KOPT-K1 (cell line): ENCODE data around the gene PRR3.

ENCODE experiments used
- H3K27ac ChIP-seq: fragments of 200-600 bp; sonication (generic); 2 replicates; pipeline ENCODE4 v1.5.1; 2016; ENCODE audit warnings: antibody characterized with exemption, mild to moderate bottlenecking, low read depth, low read length; ENCODE audit not compliant: poor library complexity, severe bottlenecking
- H3K36me3 ChIP-seq: fragments of 200-600 bp; sonication (generic); 2 replicates; pipeline ENCODE4 v1.5.1; 2017; ENCODE audit warnings: antibody characterized with exemption, mild to moderate bottlenecking, low read length, moderate library complexity; ENCODE audit not compliant: insufficient read depth
- H3K9me3 ChIP-seq: fragments of 200-600 bp; sonication (generic); 2 replicates; pipeline ENCODE4 v1.5.1; 2017; ENCODE audit warnings: antibody characterized with exemption, low read length, mild to moderate bottlenecking; ENCODE audit not compliant: insufficient read depth, poor library complexity, severe bottlenecking

The PRR3 gene

DNA sequence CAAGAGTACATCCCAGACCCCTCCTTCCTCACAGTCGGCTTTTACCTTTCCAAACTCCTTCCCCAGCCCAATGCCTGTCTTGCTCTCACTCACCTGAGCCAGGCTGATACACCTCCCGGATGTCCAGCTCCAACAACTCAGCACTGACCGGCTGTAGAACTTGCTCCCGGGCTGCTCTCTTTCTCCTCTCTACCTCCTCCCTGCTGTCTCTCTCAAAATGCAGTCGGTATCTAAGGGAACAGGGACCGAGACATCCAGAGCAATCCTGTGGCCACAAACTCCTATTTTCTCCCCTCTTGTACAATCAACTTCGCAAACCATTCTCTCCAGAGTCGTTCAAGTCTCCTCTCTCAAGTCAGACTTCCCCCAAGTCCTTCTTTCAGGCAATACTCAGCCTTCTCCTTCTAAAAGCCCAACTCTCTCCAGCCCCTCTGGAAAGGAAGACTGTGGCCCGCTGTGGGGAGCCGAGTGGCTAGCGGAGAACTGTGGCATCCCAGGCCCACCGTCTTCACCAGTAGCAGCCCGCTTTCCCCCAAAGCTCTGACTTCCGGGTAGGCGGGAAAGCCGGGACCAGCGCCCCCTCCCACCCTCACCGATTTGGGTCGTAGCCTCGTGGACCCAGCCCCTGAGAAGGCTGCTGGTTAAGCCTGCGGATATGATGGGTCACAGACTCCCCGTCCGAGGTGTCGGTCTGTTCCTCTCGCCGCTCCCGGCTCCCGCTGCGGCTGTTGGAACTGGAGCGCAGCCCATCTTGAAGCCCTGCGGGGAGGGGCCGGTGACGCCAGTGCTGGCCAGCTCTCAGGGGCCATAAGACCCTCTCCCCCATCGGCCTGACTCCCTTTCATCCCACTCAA, 1.9 kb upstream of the PRR3 start:
- Histone ChIP-seq H3K36me3 (peaks cover 72% of the 10 kb centered on the region), H3K27ac (peak overlapping the region; percentile 93)

DNA sequence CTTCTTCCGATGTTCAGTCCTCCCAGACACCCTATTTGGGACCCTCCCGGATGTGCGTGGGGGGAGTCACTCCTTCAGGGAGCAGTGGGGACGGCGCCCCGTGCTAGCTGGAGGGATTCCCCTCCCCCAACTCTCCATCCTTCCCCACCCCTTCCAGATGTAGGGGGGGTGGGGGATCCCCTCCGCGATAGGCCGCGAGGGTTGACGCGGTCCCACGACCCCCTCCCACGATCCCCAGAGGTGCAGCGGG, 1.4 kb upstream of the PRR3 start:
- H3K27ac ChIP-seq = peak overlapping the region; percentile 93
- no peaks in the 10 kb centered on the region for H3K9me3 ChIP-seq
- H3K36me3 ChIP-seq = peaks cover 70% of the 10 kb centered on the region

More for the DNA sequence above, 1.9 kb upstream of the PRR3 start:
- H3K9me3 ChIP-seq = no peaks in the 10 kb centered on the region

DNA sequence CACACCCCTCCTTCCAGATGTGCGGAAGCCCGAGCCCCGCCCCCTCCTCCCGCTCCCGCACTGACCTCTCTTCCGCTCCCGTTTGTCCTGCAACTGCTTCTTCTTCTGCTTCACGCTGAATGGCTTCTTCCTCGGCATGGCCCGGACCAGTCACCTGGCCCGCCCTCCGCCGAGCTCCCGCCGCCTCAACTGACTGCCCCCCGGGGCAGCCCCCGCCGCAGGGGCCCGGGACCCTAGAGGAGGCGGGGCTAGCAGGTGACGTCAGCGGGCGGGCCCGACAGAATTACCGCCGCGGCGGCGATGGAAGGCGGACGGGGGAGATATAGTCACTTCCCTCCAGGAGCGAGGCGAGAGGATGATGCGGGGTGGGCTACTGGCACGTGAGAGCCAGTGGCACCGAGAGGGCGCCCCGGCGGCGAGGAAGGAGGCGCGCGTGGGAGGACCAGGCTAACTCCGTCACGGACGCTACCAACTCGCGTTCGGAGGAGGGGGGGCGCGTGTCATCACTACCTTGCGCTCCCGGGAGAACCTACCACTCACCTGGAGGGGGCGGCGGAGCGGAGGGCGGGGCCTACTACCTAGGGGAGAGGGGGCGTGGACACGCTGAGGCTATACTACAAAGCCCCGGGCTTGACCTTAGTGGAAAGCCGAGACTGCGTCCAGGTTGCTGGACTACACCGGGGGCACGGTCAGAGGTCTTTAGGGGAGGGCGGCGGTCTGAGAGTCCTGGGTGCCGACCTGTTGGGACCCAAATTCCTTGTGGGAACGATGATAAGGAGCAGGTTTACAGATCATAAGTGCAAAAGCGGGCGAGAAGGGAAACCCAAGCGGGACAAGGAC, 809 bp upstream of the PRR3 start, which contains the start of gene GNL1:
TSS of gene GNL1 (minus strand) at position 424 of the 840 bp plus-strand sequence. CDS start at position 138, 286 bp downstream.
- H3K9me3 ChIP-seq = no peaks in the 10 kb centered on the region
- peaks cover 70% of the 10 kb centered on the region for H3K36me3 ChIP-seq
- H3K27ac ChIP-seq = peak within 1 kb of the TSS; percentile 93

DNA sequence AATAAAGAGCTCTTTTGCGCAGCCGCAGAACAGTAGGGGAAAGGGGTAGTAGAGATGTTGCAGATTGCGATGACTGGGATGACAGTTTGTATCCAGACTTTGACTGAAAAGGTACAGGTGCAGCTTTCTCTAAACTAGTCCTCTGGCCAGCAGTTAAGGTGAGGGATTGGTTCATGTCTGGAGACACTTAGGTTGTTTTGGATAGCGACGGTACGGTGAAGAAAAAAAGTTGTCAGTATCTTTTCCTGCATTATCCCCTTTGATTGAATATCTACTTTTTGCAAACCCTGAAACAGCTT, 537 bp downstream of the PRR3 start:
- Histone ChIP-seq H3K36me3 (peaks cover 70% of the 10 kb centered on the region), H3K9me3 (no peaks in the 10 kb centered on the region), H3K27ac (peak overlapping the region; percentile 93)

DNA sequence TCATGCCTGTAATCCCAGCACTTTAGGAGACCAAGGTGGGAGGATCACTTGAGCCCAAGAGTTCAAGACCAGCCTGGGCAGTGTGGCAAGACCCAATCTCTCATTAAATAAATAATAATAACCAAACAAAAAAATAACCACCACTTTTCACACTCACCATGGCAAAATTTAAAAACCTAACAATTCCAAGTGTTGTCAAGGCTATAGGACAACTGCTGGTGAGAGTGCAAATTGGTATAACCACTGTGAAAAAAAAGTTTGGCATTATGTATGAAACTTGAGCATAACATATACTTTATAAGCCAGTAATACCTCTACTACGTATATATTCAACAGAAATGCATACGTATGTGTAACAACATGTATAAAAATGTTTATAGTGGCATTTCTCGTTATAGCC, 3.8 kb downstream of the PRR3 start:
- Histone ChIP-seq H3K36me3 (peaks cover 63% of the 10 kb centered on the region), H3K9me3 (no peaks in the 10 kb centered on the region), H3K27ac (no peak overlapping the region)

DNA sequence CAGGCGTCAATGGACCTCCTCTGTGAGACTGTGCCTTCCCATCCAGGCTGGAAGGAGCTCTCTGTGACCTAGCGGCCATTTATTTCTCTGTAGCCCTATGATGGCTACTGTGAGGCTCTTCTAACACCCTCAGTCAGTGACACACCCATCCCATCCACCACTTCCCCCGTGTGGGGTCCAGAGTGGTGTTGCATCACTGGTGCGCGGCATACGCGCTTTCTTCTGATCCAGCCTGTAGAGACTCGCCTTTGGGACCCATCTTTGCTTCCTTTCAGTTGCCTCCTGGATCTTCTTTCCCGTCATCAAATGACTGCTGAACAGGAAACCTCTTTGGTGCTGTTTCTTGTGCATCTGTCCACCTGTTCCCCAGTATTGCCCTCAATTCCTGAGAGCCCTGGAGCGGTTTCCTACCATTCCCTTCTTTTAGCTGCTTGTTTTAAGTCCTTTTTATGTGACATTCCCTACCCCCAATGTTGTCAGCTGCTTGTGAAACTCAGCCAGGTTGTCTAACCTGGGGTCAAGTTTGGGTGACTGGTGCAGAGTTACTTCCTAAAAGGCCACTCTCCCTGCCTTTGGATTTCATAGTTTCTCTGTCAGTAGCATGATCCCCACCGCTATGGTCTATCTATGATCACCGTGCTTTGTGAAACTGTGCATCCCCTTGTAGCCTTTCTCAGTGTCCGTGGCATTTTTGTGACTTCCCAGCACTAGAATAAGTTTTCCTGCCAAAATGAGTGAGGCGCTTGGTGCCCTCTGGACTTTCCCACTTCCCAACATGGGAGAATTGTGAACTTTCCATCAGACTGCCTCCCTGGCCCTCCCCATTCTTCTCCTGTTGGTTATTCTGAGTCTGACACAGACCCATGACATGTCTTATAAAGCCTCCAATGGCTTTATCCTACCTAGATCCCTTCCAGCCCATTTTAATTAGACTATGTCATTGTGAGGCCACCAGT, 5.7 kb downstream of the PRR3 start:
- Histone ChIP-seq H3K27ac (no peak overlapping the region), H3K36me3 (peaks cover 63% of the 10 kb centered on the region), H3K9me3 (no peaks in the 10 kb centered on the region)

DNA sequence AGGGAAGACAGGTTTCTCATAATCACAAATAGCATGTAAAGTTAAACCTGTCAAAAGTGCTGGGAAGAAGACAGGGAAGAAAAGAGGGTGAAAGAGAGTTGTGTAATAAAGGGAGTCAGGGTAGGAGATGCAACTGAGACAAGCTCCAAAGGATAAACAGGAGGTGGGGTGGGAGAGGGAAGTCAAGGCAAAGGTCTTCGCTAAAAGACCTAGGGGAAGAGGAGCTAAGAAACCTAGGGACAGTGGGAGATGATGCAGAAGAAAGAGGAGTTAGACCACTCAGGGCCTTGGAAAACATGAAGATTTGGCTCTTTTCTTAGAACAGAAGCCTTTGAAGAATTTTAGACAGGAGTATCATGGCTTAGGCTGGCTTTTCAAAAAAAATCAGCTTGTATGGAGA, 7.0 kb downstream of the PRR3 start:
- Histone ChIP-seq H3K9me3 (no peaks in the 10 kb centered on the region), H3K36me3 (peaks cover 51% of the 10 kb centered on the region), H3K27ac (no peak overlapping the region)

DNA sequence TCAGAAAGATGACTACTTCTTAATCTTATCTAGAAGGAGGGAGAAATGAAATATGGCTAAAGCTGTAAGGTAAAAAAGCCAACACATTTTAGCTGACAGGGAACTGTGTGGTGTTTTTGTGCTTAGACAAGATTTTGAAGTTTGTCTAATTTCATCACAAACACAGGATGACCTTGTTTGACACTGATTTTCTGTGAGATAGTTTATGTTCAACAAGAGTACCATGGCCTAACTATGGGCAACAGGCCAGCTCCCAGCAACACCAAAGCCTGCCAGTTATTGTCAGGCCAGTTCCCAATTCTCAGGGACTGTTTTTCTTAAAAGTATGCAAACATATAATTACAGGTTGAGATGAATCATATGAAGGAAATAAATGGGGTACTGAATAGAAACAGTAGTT, 8.7 kb downstream of the PRR3 start:
- Histone ChIP-seq H3K36me3 (peaks cover 37% of the 10 kb centered on the region), H3K27ac (no peak overlapping the region), H3K9me3 (no peaks in the 10 kb centered on the region)

DNA sequence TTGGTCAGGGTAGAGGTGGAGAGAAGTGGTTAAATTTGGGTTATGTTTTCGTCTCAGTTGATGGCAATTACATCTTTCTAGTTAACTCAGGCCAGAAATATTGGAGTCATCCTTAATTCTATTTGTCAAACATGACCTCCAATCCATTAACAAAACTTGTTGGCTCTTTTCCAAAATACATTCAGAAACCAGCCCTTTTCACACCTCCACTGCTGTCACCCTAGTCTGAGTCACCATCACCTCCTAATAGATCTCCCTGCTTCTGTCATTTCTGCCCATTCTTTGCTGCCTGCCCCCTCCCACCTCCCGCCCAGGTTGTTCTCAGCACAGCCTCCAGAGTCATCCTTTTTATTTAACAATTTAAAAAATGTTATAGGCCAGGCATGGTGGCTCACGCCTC, 11.2 kb downstream of the PRR3 start:
- peaks cover 23% of the 10 kb centered on the region for H3K36me3 ChIP-seq
- H3K27ac ChIP-seq = no peak overlapping the region
- no peaks in the 10 kb centered on the region for H3K9me3 ChIP-seq

DNA sequence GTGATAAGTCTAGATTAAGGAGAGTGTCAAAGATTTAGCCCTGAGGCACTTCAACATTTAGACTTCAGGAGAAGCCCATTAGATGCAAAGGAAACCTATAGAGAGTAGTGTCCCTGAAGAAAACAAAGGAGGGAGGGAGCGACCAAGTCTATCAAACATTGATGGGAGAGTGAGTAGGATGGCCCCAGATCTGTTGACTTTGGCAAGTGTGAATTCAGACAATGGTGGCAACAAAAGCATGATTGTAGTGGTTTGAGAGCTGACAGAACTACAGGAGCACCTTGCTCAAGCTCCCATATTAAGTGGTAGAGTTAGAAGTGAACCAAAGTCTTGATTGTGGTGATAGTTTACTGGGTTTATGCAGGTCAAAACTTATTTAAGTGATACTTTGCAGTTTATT, 13.2 kb downstream of the PRR3 start:
- no peaks in the 10 kb centered on the region for H3K9me3 ChIP-seq
- H3K36me3 ChIP-seq = peaks cover 28% of the 10 kb centered on the region
- H3K27ac ChIP-seq = no peak overlapping the region

DNA sequence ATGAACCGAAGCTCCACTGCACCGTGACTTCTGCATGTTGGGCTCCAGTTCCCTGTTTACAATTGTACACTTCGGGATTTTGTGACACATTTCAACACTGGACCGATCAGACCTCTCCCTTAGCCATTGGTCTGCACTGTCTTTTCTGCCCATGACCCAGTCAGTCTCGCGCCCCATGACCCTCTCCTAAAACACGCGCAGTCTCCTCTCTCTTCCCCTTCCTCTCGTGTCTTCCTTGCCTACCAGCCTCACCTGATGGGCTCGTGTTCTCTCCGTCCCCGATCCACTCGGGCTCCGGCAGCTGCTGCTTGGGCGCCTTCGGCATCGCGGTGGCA, 13.6 kb downstream of the PRR3 start:
- H3K9me3 ChIP-seq = no peaks in the 10 kb centered on the region
- peaks cover 32% of the 10 kb centered on the region for H3K36me3 ChIP-seq
- H3K27ac ChIP-seq = peak overlapping the region; percentile 87

DNA sequence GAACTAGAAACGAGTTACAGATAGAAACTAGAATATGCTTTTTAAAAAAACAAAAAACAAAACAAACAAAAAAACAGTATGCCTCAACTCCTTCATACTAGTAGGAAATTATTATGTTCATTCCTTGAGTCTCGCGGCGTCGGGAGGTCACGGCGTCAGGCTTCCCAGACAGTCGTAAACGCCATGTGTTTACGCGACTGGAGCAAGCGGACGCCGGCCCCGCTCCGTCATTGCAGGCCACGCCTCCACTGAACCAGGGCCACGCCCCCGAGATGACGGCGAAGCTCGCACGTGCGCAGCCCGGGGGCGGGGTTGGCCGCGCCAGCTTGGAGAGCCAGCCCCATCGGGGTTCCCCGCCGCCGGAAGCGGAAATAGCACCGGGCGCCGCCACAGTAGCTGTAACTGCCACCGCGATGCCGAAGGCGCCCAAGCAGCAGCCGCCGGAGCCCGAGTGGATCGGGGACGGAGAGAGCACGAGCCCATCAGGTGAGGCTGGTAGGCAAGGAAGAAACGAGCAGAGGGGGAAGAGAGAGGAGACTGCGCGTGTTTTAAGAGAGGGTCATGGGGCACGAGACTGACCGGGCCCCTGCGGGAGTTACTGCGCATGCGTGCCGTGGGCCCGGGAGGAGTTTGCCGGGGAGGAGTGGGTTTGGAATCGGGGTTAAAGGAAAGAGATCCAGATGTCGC, 14.1 kb downstream of the PRR3 start, which contains the start of gene ABCF1:
TSS of gene ABCF1 (plus strand) at position 368 of the 687 bp plus-strand sequence. CDS start at position 414, 46 bp downstream.
- peak within 1 kb of the TSS; percentile 87 for H3K27ac ChIP-seq
- H3K36me3 ChIP-seq = peaks cover 37% of the 10 kb centered on the region
- H3K9me3 ChIP-seq = no peaks in the 10 kb centered on the region

DNA sequence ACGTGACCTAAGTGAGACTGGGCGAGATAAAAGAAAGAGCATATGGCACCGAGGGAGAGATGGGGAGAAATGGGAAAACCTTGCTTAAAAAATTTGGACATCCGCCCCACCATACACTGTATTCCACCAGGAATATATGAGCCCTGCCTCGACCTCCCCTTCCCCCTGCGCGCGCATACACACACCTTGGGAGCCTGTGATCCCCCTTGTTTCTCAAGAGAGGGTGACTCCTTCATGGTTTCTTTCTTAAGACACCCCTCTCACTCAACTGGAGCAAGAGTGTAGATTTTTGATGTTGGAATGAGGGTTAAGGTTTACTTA, 14.6 kb downstream of the PRR3 start:
- Histone ChIP-seq H3K36me3 (peaks cover 42% of the 10 kb centered on the region), H3K9me3 (no peaks in the 10 kb centered on the region), H3K27ac (peak overlapping the region; percentile 87)

DNA sequence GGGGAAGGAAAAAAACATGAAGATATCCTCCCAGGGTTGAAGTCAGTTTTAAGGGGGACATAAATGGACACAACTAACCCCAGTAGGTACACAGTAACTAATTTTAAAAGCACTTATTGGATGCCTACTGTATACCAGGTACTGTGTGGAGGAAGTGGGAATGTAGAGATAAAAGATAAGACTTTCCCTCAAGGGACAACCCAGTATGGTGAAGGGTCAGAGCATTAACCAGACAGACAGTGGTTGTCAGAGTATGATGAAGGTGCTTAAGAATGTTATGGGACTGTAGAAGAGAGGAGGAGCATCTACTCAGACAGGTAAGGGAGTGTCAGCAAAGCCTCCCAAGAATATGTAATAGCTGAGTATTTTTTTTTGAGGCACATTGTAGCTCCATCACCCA, 15.1 kb downstream of the PRR3 start:
- peak overlapping the region; percentile 87 for H3K27ac ChIP-seq
- no peaks in the 10 kb centered on the region for H3K9me3 ChIP-seq
- peaks cover 46% of the 10 kb centered on the region for H3K36me3 ChIP-seq
